Endothelial cell of umbilical vein (primary cell): Measurements from ENCODE around the gene GPATCH1. TPM values are rescaled to one million over a fixed set of nuclear protein-coding genes. Genes with fewer than 3 reads are reported as not detected.

Source experiments
- BruUV-seq: library from RNA; stranded (reverse); fragments of 400-500 nt; replicated peaks from 2 replicates; lab custom pipeline; 2021; lab: Mats Ljungman, UMichigan
- CTCF ChIA-PET: fragments of 300-600, 350-600 bp; sonication (Branson Sonifier 250); formaldehyde crosslinking; loops from one replicate; lab custom pipeline; 2021; ENCODE audit warnings: antibody characterized with exemption, inconsistent platforms; lab: Charles Lee
- POLR2A ChIA-PET: fragments of 300-600, 350-600 bp; sonication (Branson Sonifier 250); formaldehyde crosslinking; loops from one replicate; lab custom pipeline; 2021; ENCODE audit warnings: antibody characterized with exemption, inconsistent platforms; lab: Charles Lee
- DNase-seq: peaks from one replicate; pipeline ENCODE4 v3.0.0-alpha.2; 2011; ENCODE audit warnings: low read depth, low spot score
- FAIRE-seq: peaks from 2 replicates; lab custom pipeline; 2011; peaks lifted over from hg19 to GRCh38; lab: Jason Lieb, UNC
- H2AFZ ChIP-seq: 2 replicates; pipeline ENCODE4 v1.6.0; 2012; ENCODE audit warnings: low read depth, low read length, control low read depth, inconsistent platforms
- H3K27ac ChIP-seq: 2 replicates; pipeline ENCODE4 v1.5.1; 2011; ENCODE audit warnings: low read depth, mild to moderate bottlenecking, control low read depth, low read length, moderate library complexity; ENCODE audit not compliant: insufficient read depth
- H3K27me3 ChIP-seq, 2 experiments: 2 replicates each; pipeline versions ENCODE4 v1.6.0 to v1.6.1; 2011; ENCODE audit warnings: low read length in 2 of 2, mixed read lengths in 1 of 2; ENCODE audit not compliant: control insufficient read depth in 2 of 2, insufficient read depth in 2 of 2
- H3K36me3 ChIP-seq, 2 experiments: 2 replicates in 1 of 2; 3 replicates in 1 of 2; pipeline ENCODE4 v1.5.1; 2011; ENCODE audit warnings: low read length in 2 of 2, mild to moderate bottlenecking in 1 of 2, moderate library complexity in 1 of 2; ENCODE audit not compliant: control insufficient read depth in 2 of 2, insufficient read depth in 2 of 2; ENCODE audit errors: extremely low read depth in 1 of 2
- H3K4me1 ChIP-seq: 3 replicates; pipeline ENCODE4 v1.5.1; 2011; ENCODE audit warnings: mild to moderate bottlenecking, low read length; ENCODE audit not compliant: control insufficient read depth, insufficient read depth; ENCODE audit errors: extremely low read depth
- H3K4me2 ChIP-seq: 2 replicates; pipeline ENCODE4 v1.6.1; 2011; ENCODE audit warnings: low read length, control low read depth, mixed read lengths; ENCODE audit not compliant: insufficient read depth
- H3K4me3 ChIP-seq, 3 experiments: fragments of 200-600 bp in 1 of 3; sonication (generic), shearing (Covaris generic) in 1 of 3; replicated peaks in 1 of 3; 2 replicates each; pipeline ENCODE4 v1.5.1; 2011 to 2016; ENCODE audit warnings: control low read depth in 3 of 3, low read length in 3 of 3, mild to moderate bottlenecking in 2 of 3, inconsistent platforms in 1 of 3, low read depth in 1 of 3, moderate library complexity in 1 of 3; ENCODE audit not compliant: insufficient read depth in 1 of 3
- H3K79me2 ChIP-seq: 2 replicates; pipeline ENCODE4 v1.6.0; 2012; ENCODE audit warnings: low read length, inconsistent platforms; ENCODE audit not compliant: control insufficient read depth, insufficient read depth
- H3K9ac ChIP-seq: replicated peaks from 2 replicates; pipeline ENCODE3; 2011; ENCODE audit warnings: low read length, control low read depth; ENCODE audit not compliant: insufficient read depth; ENCODE audit errors: extremely low read depth
- H3K9me1 ChIP-seq: replicated peaks from 3 replicates; pipeline ENCODE4 v1.6.0; 2011; ENCODE audit warnings: mild to moderate bottlenecking, low read length; ENCODE audit not compliant: control insufficient read depth, insufficient read depth; ENCODE audit errors: extremely low read depth
- H3K9me3 ChIP-seq: replicated peaks from 2 replicates; pipeline ENCODE4 v1.5.1; 2012; ENCODE audit warnings: low read length, inconsistent platforms; ENCODE audit not compliant: control insufficient read depth, insufficient read depth
- H4K20me1 ChIP-seq: replicated peaks from 2 replicates; pipeline ENCODE3; 2011; ENCODE audit warnings: mild to moderate bottlenecking, low read length; ENCODE audit not compliant: control insufficient read depth, insufficient read depth; ENCODE audit errors: extremely low read depth
- CTCF ChIP-seq, 2 donors: IDR thresholded peaks; 1 replicate in 1 of 2; 2 replicates in 1 of 2; pipeline ENCODE4 v1.5.1; 2011; ENCODE audit warnings: low read length in 2 of 2, mild to moderate bottlenecking in 2 of 2, moderate library complexity in 2 of 2, control low read depth in 1 of 2, inconsistent platforms in 1 of 2, low read depth in 1 of 2; ENCODE audit not compliant: insufficient read depth in 1 of 2; ENCODE audit errors: extremely low read depth in 1 of 2
- EZH2 ChIP-seq: IDR thresholded peaks from 2 replicates; pipeline ENCODE4 v1.6.1; 2012; ENCODE audit warnings: borderline replicate concordance, low read depth, mild to moderate bottlenecking, moderate library complexity, low read length, inconsistent platforms; ENCODE audit not compliant: severe bottlenecking
- FOS ChIP-seq: IDR thresholded peaks from 2 replicates; pipeline ENCODE4 v1.6.1; 2011; ENCODE audit warnings: mild to moderate bottlenecking, low read length, moderate library complexity, borderline replicate concordance; ENCODE audit not compliant: insufficient read depth
- GATA2 ChIP-seq: IDR thresholded peaks from 2 replicates; pipeline ENCODE4 v1.7.0; 2011; ENCODE audit warnings: low read depth, mild to moderate bottlenecking, moderate library complexity, mixed read lengths, low read length; ENCODE audit not compliant: insufficient read length, insufficient read depth
- JUN ChIP-seq: IDR thresholded peaks from 2 replicates; pipeline ENCODE4 v1.6.1; 2011; ENCODE audit warnings: borderline replicate concordance, low read depth; ENCODE audit not compliant: insufficient read length, insufficient read depth
- MYC ChIP-seq: IDR thresholded peaks from one replicate; pipeline ENCODE4 v1.6.1; 2011; ENCODE audit warnings: mild to moderate bottlenecking, low read depth, low read length
- POLR2A ChIP-seq: IDR thresholded peaks from 2 replicates; pipeline ENCODE4 v1.6.1; 2012; ENCODE audit warnings: low read depth, mild to moderate bottlenecking, control low read depth, low read length
- POLR2AphosphoS5 ChIP-seq: IDR thresholded peaks from 2 replicates; pipeline ENCODE4 v1.6.1; 2012; ENCODE audit warnings: low read depth, mild to moderate bottlenecking, control low read depth, low read length, moderate library complexity; ENCODE audit not compliant: insufficient read depth
- dilution Hi-C: fragments of 300-500 bp; cut with MboI; formaldehyde crosslinking; loops from one replicate; pipeline ENCODE4 v1.15.0; 2019; ENCODE audit warnings: low sequenced_read_pairs; ENCODE audit not compliant: extremely low pct_ligation_motif_present
- intact Hi-C: fragments of 100-400 bp; cut with micrococcal nuclease; formaldehyde crosslinking; loops from one replicate; pipeline ENCODE4 v1.10.0; 2022
- polyA plus RNA-seq, 4 experiments: library from polyadenylated mRNA; depleted of rRNA in 3 of 4; stranded (reverse) in 3 of 4; unstranded in 1 of 4; fragments of >200 nt; gene quantifications; 2 replicates each; pipeline versions ENCODE4 v1.2.1 to v1.2.3, GENCODE V29; 2011 to 2012; ENCODE audit warnings: missing spikeins in 1 of 4
- total RNA-seq: library from RNA; stranded (reverse); gene quantifications from 2 replicates; pipeline ENCODE4 v1.2.3, GENCODE V29; 2021
- TF ChIP-seq, protein P1 (sequence below): IDR thresholded peaks from 2 replicates; pipeline ENCODE4 v1.6.1; 2011; ENCODE audit not compliant: insufficient read depth, insufficient read length

The GPATCH1 gene
- total and polyA plus RNA-seq, 2 donors (not counting 3 experiments of a cell fraction or from before 2014, with no cell fraction given): 4.5 to 9.2 TPM

DNA sequence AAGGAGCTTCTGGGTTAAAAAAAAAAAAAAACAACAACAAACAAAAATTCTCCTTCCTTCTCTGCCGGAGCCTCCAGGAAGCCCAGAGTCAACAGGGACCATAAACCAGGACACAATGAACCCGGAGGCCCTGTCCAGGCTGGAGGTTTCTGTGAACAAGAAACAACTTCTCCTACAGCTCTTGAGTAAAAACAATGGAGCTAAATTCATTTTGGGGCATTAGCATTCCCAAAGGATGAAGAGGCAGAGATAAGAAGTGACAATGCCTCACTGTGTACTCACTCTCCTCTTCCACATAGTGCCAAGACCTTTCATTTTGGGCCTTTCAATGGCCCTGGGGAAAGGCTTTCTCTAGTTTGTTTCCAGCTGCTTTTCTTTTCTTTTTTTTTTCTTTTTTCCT is 25.3 kb upstream of the GPATCH1 start:
- Histone ChIP-seq H3K9ac (no peak overlapping the region), H4K20me1 (no peaks in the 10 kb centered on the region), H3K4me2 (no peak overlapping the region), H3K4me3 (no peak overlapping the region), H2AFZ (no peak overlapping the region), H3K4me1 (no peaks in the 10 kb centered on the region), H3K27ac (no peak overlapping the region), H3K27me3 (no peaks in the 10 kb centered on the region), H3K36me3 (no peaks in the 10 kb centered on the region), H3K9me1 (no peaks in the 10 kb centered on the region), H3K9me3 (no peaks in the 10 kb centered on the region), H3K79me2 (no peaks in the 10 kb centered on the region)
- dilution Hi-C loops: no loop called here
- CTCF ChIA-PET: interaction anchor here (0.7 to 1.4 kb wide), 3 partner anchors 9 to 80 kb away, joined by 3 read pairs; no protein-coding TSS in a partner anchor
- POLR2A ChIA-PET: no interaction called here
- TF ChIP-seq MYC: no peak
- no peak for TF ChIP-seq CTCF (IDR thresholded peaks at IDR 0.05; ENCODE audit: extremely low read depth in 1 of 2, insufficient read depth in 1 of 2, low read depth in 1 of 2, low read length in 2 of 2)
- no peak for TF ChIP-seq JUN
- TF ChIP-seq FOS: no peak
- TF ChIP-seq POLR2AphosphoS5: no peak
- DNase-seq: no peak
- no TSS peak for BruUV-seq
- intact Hi-C loops: no loop called here
- FAIRE-seq: no peak

DNA sequence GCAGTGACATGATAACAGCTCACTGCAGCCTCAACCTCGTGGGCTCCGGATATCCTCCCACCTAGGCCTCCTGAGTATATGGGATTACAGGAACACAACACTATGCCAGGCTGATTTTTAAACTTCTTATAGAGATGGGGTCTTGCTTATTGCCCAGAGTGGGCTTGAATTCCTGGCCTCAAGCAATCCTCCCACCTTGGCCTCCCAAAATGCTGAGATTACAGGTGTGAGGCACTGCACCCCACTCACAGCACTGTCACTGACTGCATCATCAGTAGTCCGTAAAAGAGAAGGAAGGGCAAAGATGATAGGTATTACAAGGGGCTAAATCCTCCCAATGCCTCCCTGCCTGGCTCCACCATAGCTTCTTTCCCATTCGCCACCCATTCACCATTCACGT is 20.4 kb upstream of the GPATCH1 start:
- Histone ChIP-seq H3K79me2 (no peaks in the 10 kb centered on the region), H4K20me1 (no peaks in the 10 kb centered on the region), H3K4me2 (no peak overlapping the region), H3K27ac (no peak overlapping the region), H2AFZ (no peak overlapping the region), H3K4me3 (no peak overlapping the region), H3K36me3 (no peaks in the 10 kb centered on the region), H3K27me3 (peaks cover 5 to 16% of the 10 kb centered on the region in 2 experiments), H3K9ac (no peak overlapping the region), H3K4me1 (no peaks in the 10 kb centered on the region), H3K9me1 (no peaks in the 10 kb centered on the region), H3K9me3 (no peaks in the 10 kb centered on the region)
- dilution Hi-C loops (no loop called here), intact Hi-C loops (no loop called here)
- DNase-seq (no peak), FAIRE-seq (no peak)
- TF ChIP-seq, protein P1, sequence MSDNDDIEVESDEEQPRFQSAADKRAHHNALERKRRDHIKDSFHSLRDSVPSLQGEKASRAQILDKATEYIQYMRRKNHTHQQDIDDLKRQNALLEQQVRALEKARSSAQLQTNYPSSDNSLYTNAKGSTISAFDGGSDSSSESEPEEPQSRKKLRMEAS: no peak
- TF ChIP-seq POLR2AphosphoS5 (no peak), CTCF (IDR thresholded peaks at IDR 0.05; ENCODE audit: extremely low read depth in 1 of 2, insufficient read depth in 1 of 2, low read depth in 1 of 2, low read length in 2 of 2) (no peak), POLR2A (no peak), EZH2 (no peak), GATA2 (no peak), FOS (no peak), MYC (no peak), JUN (no peak)
- ChIA-PET CTCF (interaction anchor here (1.2 kb wide), 1 partner anchor 126 kb away, joined by 3 read pairs; no protein-coding TSS in a partner anchor), POLR2A (no interaction called here)
- BruUV-seq: no TSS peak
